Hepatocyte (in vitro differentiated cells): Measurements from ENCODE around the gene AFAP1. TPM values are rescaled to one million over a fixed set of nuclear protein-coding genes. Genes with fewer than 3 reads are reported as not detected.

Source experiments
- DNase-seq: peaks from one replicate; pipeline ENCODE4 v3.0.0-alpha.2; 2016; ENCODE audit warnings: low spot score
- H2AFZ ChIP-seq: fragments of 200-600 bp; sonication (generic); 2 replicates; pipeline ENCODE4 v1.6.0; 2016; ENCODE audit warnings: antibody characterized with exemption, mild to moderate bottlenecking
- H3K27ac ChIP-seq: fragments of 200-600 bp; sonication (generic); 2 replicates; pipeline ENCODE4 v1.5.1; 2016; ENCODE audit warnings: mild to moderate bottlenecking
- H3K27me3 ChIP-seq: fragments of 200-600 bp; sonication (generic); 2 replicates; pipeline ENCODE4 v1.6.1; 2016
- H3K36me3 ChIP-seq: fragments of 200-600 bp; sonication (generic); replicated peaks from 2 replicates; pipeline ENCODE4 v1.5.1; 2016; ENCODE audit warnings: low read depth; ENCODE audit not compliant: insufficient read depth
- H3K4me1 ChIP-seq: fragments of 200-600 bp; sonication (generic); 2 replicates; pipeline ENCODE4 v1.5.1; 2016; ENCODE audit warnings: mild to moderate bottlenecking, moderate library complexity; ENCODE audit not compliant: insufficient read depth
- H3K4me2 ChIP-seq: fragments of 200-600 bp; sonication (generic); 2 replicates; pipeline ENCODE4 v1.6.0; 2016
- H3K4me3 ChIP-seq: fragments of 200-600 bp; sonication (generic); 2 replicates; pipeline ENCODE4 v1.5.1; 2016; ENCODE audit warnings: mild to moderate bottlenecking
- H3K79me2 ChIP-seq: fragments of 200-600 bp; sonication (generic); 2 replicates; pipeline ENCODE4 v1.6.0; 2017; ENCODE audit warnings: mild to moderate bottlenecking
- H3K9me2 ChIP-seq: fragments of 200-600 bp; sonication (generic); replicated peaks from 2 replicates; pipeline ENCODE4 v1.6.0; 2017; ENCODE audit warnings: mild to moderate bottlenecking; ENCODE audit not compliant: insufficient read depth
- H3K9me3 ChIP-seq: fragments of 200-600 bp; sonication (generic); 2 replicates; pipeline ENCODE4 v1.5.1; 2016; ENCODE audit warnings: low read depth, mild to moderate bottlenecking
- H4K20me1 ChIP-seq: fragments of 200-600 bp; sonication (generic); 2 replicates; pipeline ENCODE4 v1.6.0; 2016; ENCODE audit warnings: mild to moderate bottlenecking; ENCODE audit not compliant: insufficient read depth, poor library complexity, severe bottlenecking
- EZH2 ChIP-seq: fragments of 200-600 bp; sonication (generic); IDR thresholded peaks from 2 replicates; pipeline ENCODE4 v1.6.1; 2016; ENCODE audit warnings: antibody characterized with exemption, mild to moderate bottlenecking, borderline replicate concordance
- EZH2phosphoT487 ChIP-seq: fragments of 200-600 bp; sonication (generic); IDR thresholded peaks from one replicate; pipeline ENCODE4 v1.6.1; 2018; ENCODE audit warnings: antibody characterized with exemption, mild to moderate bottlenecking, low read depth, moderate library complexity; ENCODE audit not compliant: unreplicated experiment, severe bottlenecking
- WGBS: methylation state at CpG from one replicate; pipeline ENCODE4 v1.1.6; 2016; ENCODE audit warnings: low lambda C conversion rate; ENCODE audit errors: missing lambda C conversion rate; 5-methylcytosine and 5-hydroxymethylcytosine counted together
- polyA plus RNA-seq: library from polyadenylated mRNA; unstranded; fragments of >200 nt; fragmentation: Nextera tagmentation; extraction: Ambion mirVana; gene quantifications from 2 replicates; pipeline ENCODE4 v1.2.1, GENCODE V29; 2016
- total RNA-seq: library from RNA; depleted of rRNA; stranded (reverse); fragments of >200 nt; gene quantifications from 2 replicates; pipeline ENCODE4 v1.2.3, GENCODE V29; 2014
- TF ChIP-seq, protein P1 (sequence below): fragments of 200-600 bp; sonication (generic); IDR thresholded peaks from 2 replicates; pipeline ENCODE4 v1.5.1; 2016; ENCODE audit warnings: antibody characterized with exemption, mild to moderate bottlenecking; ENCODE audit not compliant: poor library complexity

AFAP1 gene
- total and polyA plus RNA-seq, 2 experiments from 2014 or later: 9.3 to 16.2 TPM

DNA sequence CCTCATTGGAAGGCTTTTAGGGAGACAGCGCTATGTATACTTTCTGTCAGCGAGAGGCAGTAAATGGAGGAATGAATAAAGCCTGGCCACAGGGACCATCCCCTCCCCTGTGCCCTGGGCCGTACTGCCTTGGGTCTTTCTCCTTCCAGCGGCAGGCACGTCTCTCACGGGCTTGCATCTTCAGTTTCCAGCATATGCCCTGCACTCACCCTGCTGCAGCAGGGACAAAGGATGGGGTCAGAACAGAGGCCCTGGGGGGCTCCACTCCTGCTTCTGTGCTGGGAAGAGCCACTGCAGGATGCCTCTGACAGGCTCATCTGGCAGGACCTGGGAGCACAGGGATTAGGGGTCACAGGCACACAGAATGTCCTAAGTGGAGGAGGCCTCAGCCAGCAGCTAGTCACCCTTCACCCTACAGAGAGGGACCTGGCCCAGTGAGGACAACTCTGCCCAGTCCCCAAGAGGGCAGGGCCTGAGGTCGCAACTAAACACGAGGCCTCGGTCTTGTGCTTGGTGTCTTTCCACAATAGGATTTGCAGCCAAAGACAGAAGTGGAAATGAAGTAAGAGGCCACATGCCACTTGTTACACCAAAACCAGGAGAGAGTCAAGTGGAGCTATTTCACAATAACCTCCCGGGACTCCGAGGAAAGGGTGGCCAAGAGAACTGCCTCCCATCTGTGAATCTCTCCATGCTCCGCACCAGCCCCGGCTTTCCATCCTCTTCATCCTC, 150.8 kb downstream of the AFAP1 start:
- Histone ChIP-seq H3K4me3 (no peak overlapping the region), H3K9me3 (no peaks in the 10 kb centered on the region), H3K27me3 (no peaks in the 10 kb centered on the region), H4K20me1 (no peaks in the 10 kb centered on the region), H2AFZ (no peak overlapping the region), H3K36me3 (no peaks in the 10 kb centered on the region), H3K4me1 (no peaks in the 10 kb centered on the region), H3K27ac (no peak overlapping the region), H3K9me2 (no peaks in the 10 kb centered on the region), H3K4me2 (no peak overlapping the region), H3K79me2 (no peaks in the 10 kb centered on the region)
- TF ChIP-seq, protein P1, sequence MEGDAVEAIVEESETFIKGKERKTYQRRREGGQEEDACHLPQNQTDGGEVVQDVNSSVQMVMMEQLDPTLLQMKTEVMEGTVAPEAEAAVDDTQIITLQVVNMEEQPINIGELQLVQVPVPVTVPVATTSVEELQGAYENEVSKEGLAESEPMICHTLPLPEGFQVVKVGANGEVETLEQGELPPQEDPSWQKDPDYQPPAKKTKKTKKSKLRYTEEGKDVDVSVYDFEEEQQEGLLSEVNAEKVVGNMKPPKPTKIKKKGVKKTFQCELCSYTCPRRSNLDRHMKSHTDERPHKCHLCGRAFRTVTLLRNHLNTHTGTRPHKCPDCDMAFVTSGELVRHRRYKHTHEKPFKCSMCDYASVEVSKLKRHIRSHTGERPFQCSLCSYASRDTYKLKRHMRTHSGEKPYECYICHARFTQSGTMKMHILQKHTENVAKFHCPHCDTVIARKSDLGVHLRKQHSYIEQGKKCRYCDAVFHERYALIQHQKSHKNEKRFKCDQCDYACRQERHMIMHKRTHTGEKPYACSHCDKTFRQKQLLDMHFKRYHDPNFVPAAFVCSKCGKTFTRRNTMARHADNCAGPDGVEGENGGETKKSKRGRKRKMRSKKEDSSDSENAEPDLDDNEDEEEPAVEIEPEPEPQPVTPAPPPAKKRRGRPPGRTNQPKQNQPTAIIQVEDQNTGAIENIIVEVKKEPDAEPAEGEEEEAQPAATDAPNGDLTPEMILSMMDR: no peak
- TF ChIP-seq EZH2phosphoT487: no peak
- WGBS: 87% methylated on average over 13 of the region's 13 CpGs
- no peak for DNase-seq

- Histone ChIP-seq H3K27ac (no peak overlapping the region), H3K79me2 (no peaks in the 10 kb centered on the region), H3K9me2 (no peaks in the 10 kb centered on the region), H4K20me1 (no peaks in the 10 kb centered on the region), H3K4me1 (no peaks in the 10 kb centered on the region), H3K4me2 (no peak overlapping the region), H3K4me3 (no peak overlapping the region), H3K27me3 (no peaks in the 10 kb centered on the region), H3K9me3 (no peaks in the 10 kb centered on the region), H3K36me3 (no peaks in the 10 kb centered on the region), H2AFZ (no peak overlapping the region)
- TF ChIP-seq EZH2 (no peak), EZH2phosphoT487 (no peak)
- TF ChIP-seq, protein P1: no peak
- 97% methylated on average over 17 of the region's 17 CpGs for WGBS
- DNase-seq: no peak
These were observed 151.5 kb downstream of the AFAP1 start for GRCh38 chr4:7788193-7788592.

DNA sequence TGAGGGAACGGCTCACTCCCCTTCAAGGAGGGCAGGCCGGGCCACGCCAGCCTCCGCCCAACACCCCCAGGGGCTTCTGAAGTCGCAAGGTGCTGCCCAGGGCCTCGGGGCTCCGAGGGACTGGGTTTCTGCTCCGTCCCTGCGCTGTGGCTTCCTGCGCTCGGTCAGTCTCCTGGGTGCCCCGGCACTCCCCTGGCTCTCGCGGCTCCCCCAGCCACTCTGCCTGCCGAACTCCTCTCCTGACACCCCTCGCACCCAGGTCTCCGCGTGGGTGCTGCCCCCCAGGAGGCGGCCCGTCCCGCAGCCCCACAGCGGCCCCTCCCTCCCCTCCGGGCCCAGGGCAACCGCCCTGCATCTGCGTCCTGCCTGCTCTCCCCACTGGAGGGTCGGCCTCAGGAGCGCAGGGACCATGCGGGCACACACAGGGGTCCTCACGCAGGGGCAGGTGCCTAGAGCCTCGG, 151.9 kb downstream of the AFAP1 start:
- Histone ChIP-seq H2AFZ (no peak overlapping the region), H3K27ac (no peak overlapping the region), H4K20me1 (no peaks in the 10 kb centered on the region), H3K9me3 (no peaks in the 10 kb centered on the region), H3K4me3 (no peak overlapping the region), H3K79me2 (no peaks in the 10 kb centered on the region), H3K36me3 (no peaks in the 10 kb centered on the region), H3K9me2 (no peaks in the 10 kb centered on the region), H3K4me2 (no peak overlapping the region), H3K4me1 (no peaks in the 10 kb centered on the region), H3K27me3 (no peaks in the 10 kb centered on the region)
- DNase-seq: no peak
- over 99% methylated on average over 18 of the region's 30 CpGs for WGBS
- no peak for TF ChIP-seq EZH2
- no peak for TF ChIP-seq EZH2phosphoT487
- TF ChIP-seq, protein P1: no peak
